ENCODE measurements around the gene KCTD6.

DNA sequence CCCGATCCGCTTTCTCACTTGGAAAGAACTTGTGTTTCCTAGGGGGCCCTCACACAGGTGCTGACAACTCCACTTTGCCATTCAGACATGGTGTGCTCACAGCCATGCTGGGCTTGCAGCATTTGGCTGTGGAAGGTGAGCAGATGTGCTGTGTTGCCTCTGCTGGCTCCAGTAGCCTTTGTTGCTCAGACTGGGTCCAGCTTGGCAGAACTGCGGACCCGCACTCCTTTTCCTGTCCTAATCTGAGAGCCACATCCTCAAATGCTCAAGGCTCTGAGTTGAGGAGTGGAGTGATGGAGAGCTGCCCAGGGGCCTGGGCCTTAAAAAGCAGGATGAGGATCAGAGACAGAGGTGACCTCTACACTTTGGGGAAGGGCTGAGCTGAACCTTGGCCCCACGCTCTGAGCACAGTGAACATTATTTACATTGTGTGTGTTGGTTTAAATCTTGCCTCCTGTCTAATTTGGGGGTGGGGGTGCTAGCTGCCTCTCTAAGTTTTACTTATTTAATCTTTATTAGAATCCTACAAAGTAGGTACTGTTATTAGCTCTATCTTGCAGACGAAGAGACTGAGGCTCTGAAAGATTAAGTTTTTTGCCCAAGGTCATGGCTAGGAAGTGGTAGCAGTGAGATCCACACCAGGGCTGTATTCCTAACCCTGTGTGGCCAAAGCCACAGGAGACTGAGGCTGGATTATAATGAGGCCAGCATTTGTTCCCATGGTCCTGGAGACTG lies 27.9 kb downstream of the KCTD6 start:
- TF ChIP-seq, protein P1, sequence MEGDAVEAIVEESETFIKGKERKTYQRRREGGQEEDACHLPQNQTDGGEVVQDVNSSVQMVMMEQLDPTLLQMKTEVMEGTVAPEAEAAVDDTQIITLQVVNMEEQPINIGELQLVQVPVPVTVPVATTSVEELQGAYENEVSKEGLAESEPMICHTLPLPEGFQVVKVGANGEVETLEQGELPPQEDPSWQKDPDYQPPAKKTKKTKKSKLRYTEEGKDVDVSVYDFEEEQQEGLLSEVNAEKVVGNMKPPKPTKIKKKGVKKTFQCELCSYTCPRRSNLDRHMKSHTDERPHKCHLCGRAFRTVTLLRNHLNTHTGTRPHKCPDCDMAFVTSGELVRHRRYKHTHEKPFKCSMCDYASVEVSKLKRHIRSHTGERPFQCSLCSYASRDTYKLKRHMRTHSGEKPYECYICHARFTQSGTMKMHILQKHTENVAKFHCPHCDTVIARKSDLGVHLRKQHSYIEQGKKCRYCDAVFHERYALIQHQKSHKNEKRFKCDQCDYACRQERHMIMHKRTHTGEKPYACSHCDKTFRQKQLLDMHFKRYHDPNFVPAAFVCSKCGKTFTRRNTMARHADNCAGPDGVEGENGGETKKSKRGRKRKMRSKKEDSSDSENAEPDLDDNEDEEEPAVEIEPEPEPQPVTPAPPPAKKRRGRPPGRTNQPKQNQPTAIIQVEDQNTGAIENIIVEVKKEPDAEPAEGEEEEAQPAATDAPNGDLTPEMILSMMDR (IDR thresholded peaks at IDR 0.05), result no peak
- TF ChIP-seq, protein P2, sequence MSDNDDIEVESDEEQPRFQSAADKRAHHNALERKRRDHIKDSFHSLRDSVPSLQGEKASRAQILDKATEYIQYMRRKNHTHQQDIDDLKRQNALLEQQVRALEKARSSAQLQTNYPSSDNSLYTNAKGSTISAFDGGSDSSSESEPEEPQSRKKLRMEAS (CRISPR knock-in tag; IDR thresholded peaks at IDR 0.05), result no peak
- no peak for TF ChIP-seq ETV6 (CRISPR knock-in tag; IDR thresholded peaks at IDR 0.05)
- no peak for TF ChIP-seq ZNF121 (CRISPR knock-in tag; IDR thresholded peaks at IDR 0.05)
- TF ChIP-seq, protein P3, sequence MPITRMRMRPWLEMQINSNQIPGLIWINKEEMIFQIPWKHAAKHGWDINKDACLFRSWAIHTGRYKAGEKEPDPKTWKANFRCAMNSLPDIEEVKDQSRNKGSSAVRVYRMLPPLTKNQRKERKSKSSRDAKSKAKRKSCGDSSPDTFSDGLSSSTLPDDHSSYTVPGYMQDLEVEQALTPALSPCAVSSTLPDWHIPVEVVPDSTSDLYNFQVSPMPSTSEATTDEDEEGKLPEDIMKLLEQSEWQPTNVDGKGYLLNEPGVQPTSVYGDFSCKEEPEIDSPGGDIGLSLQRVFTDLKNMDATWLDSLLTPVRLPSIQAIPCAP (CRISPR knock-in tag; IDR thresholded peaks at IDR 0.05), result no peak
- no peak for TF ChIP-seq NFE2L1 (CRISPR knock-in tag; IDR thresholded peaks at IDR 0.05)
- no peak for TF ChIP-seq KAT7 (CRISPR knock-in tag; IDR thresholded peaks at IDR 0.05; ENCODE audit: borderline replicate concordance)
- no peak for TF ChIP-seq ATF1 (CRISPR knock-in tag; IDR thresholded peaks at IDR 0.05)
- TF ChIP-seq FOXJ3 (CRISPR knock-in tag; IDR thresholded peaks at IDR 0.05; ENCODE audit: borderline replicate concordance), result no peak
- TF ChIP-seq, protein P4, sequence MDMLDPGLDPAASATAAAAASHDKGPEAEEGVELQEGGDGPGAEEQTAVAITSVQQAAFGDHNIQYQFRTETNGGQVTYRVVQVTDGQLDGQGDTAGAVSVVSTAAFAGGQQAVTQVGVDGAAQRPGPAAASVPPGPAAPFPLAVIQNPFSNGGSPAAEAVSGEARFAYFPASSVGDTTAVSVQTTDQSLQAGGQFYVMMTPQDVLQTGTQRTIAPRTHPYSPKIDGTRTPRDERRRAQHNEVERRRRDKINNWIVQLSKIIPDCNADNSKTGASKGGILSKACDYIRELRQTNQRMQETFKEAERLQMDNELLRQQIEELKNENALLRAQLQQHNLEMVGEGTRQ (CRISPR knock-in tag; IDR thresholded peaks at IDR 0.05), result no peak
